IPS DF 6.9 (cell line): ENCODE results near the gene RFTN1.

ENCODE experiments used
- DNase-seq: peaks from one replicate; pipeline ENCODE4 v3.0.0-alpha.2; 2013; ENCODE audit warnings: low read depth, low spot score
- H3K27ac ChIP-seq: one replicate; pipeline ENCODE4 v1.5.1; 2013; ENCODE audit warnings: low read length, control low read depth
- H3K27me3 ChIP-seq: 2 replicates; pipeline ENCODE4 v1.6.1; 2013; ENCODE audit warnings: mild to moderate bottlenecking, low read length; ENCODE audit not compliant: control insufficient read depth, insufficient read depth
- H3K36me3 ChIP-seq: 2 replicates; pipeline ENCODE4 v1.6.1; 2013; ENCODE audit warnings: low read length; ENCODE audit not compliant: control insufficient read depth, insufficient read depth
- H3K4me1 ChIP-seq: 2 replicates; pipeline ENCODE4 v1.6.1; 2013; ENCODE audit warnings: low read length; ENCODE audit not compliant: control insufficient read depth, insufficient read depth
- H3K4me3 ChIP-seq: 2 replicates; pipeline ENCODE4 v1.5.1; 2013; ENCODE audit warnings: mild to moderate bottlenecking, low read length
- H3K9me3 ChIP-seq: 2 replicates; pipeline ENCODE4 v1.6.1; 2013; ENCODE audit warnings: low read length, inconsistent platforms; ENCODE audit not compliant: control insufficient read depth, insufficient read depth
- WGBS: extraction: QIAGEN DNeasy Blood & Tissue Kit; methylation state at CpG from one replicate; pipeline ENCODE4 v1.1.7; 2013; ENCODE audit warnings: mixed read lengths, missing lambda C conversion rate; ENCODE audit not compliant: insufficient read length, insufficient coverage; 5-methylcytosine and 5-hydroxymethylcytosine counted together

Gene RFTN1

GRCh38 chr3:16286751-16287543, 226.6 kb downstream of the RFTN1 start:
- DNase-seq, result no peak
- peaks cover 8% of the 10 kb centered on the region; the same call in 1 of the 2 replicates for H3K36me3 ChIP-seq
- H3K4me3 ChIP-seq, result no peak overlapping the region
- no CpG with 5 or more reads among the region's 6 CpGs for WGBS
- no peak overlapping the region for H3K27ac ChIP-seq
- H3K27me3 ChIP-seq, result no peaks in the 10 kb centered on the region
- no peaks in the 10 kb centered on the region for H3K4me1 ChIP-seq
- no peaks in the 10 kb centered on the region for H3K9me3 ChIP-seq

GRCh38 chr3:16286161-16286560, 227.3 kb downstream of the RFTN1 start:
- H3K36me3 ChIP-seq, result peaks cover 8% of the 10 kb centered on the region; the same call in 1 of the 2 replicates
- no peaks in the 10 kb centered on the region for H3K9me3 ChIP-seq
- no peaks in the 10 kb centered on the region for H3K27me3 ChIP-seq
- no peaks in the 10 kb centered on the region for H3K4me1 ChIP-seq
- no CpG with 5 or more reads among the region's 3 CpGs for WGBS
- DNase-seq, result no peak
- no peak overlapping the region for H3K27ac ChIP-seq
- no peak overlapping the region for H3K4me3 ChIP-seq

GRCh38 chr3:16284633-16285032, 228.9 kb downstream of the RFTN1 start:
- H3K27ac ChIP-seq, result no peak overlapping the region
- H3K27me3 ChIP-seq, result no peaks in the 10 kb centered on the region
- peaks cover 8% of the 10 kb centered on the region; the same call in 1 of the 2 replicates for H3K36me3 ChIP-seq
- H3K4me1 ChIP-seq, result no peaks in the 10 kb centered on the region
- WGBS, result no CpG with 5 or more reads among the region's 1 CpG
- H3K4me3 ChIP-seq, result no peak overlapping the region
- DNase-seq, result no peak
- no peaks in the 10 kb centered on the region for H3K9me3 ChIP-seq

- Histone ChIP-seq H3K9me3 (no peaks in the 10 kb centered on the region), H3K27ac (no peak overlapping the region), H3K4me1 (no peaks in the 10 kb centered on the region), H3K4me3 (no peak overlapping the region), H3K27me3 (no peaks in the 10 kb centered on the region), H3K36me3 (no peaks in the 10 kb centered on the region)
- DNase-seq, result no peak
- no CpG with 5 or more reads among the region's 2 CpGs for WGBS
Observed at GRCh38 chr3:16280671-16281070, 232.8 kb downstream of the RFTN1 start.

GRCh38 chr3:16279010-16279801, 234.3 kb downstream of the RFTN1 start:
- H3K9me3 ChIP-seq, result no peaks in the 10 kb centered on the region
- H3K4me3 ChIP-seq, result no peak overlapping the region
- WGBS, result no CpG with 5 or more reads among the region's 3 CpGs
- H3K4me1 ChIP-seq, result no peaks in the 10 kb centered on the region
- no peak for DNase-seq
- H3K27ac ChIP-seq, result no peak overlapping the region
- no peaks in the 10 kb centered on the region for H3K36me3 ChIP-seq
- no peaks in the 10 kb centered on the region for H3K27me3 ChIP-seq

- no peak overlapping the region for H3K27ac ChIP-seq
- no peaks in the 10 kb centered on the region for H3K4me1 ChIP-seq
- no peaks in the 10 kb centered on the region for H3K36me3 ChIP-seq
- no CpG with 5 or more reads among the region's 3 CpGs for WGBS
- H3K9me3 ChIP-seq, result no peaks in the 10 kb centered on the region
- no peak overlapping the region for H3K4me3 ChIP-seq
- no peak for DNase-seq
- no peaks in the 10 kb centered on the region for H3K27me3 ChIP-seq
Observed at GRCh38 chr3:16277471-16277870, 236.0 kb downstream of the RFTN1 start.

GRCh38 chr3:16273867-16274266, 239.6 kb downstream of the RFTN1 start:
- no peak for DNase-seq
- Histone ChIP-seq H3K4me3 (no peak overlapping the region), H3K27me3 (no peaks in the 10 kb centered on the region), H3K4me1 (no peaks in the 10 kb centered on the region), H3K36me3 (peaks cover 7% of the 10 kb centered on the region; the same call in 1 of the 2 replicates), H3K9me3 (no peaks in the 10 kb centered on the region), H3K27ac (no peak overlapping the region)
- no CpG with 5 or more reads among the region's 2 CpGs for WGBS

GRCh38 chr3:16272588-16272987, 240.9 kb downstream of the RFTN1 start:
- Histone ChIP-seq H3K36me3 (peaks cover 7% of the 10 kb centered on the region; the same call in 1 of the 2 replicates), H3K9me3 (no peaks in the 10 kb centered on the region), H3K27ac (no peak overlapping the region), H3K4me1 (no peaks in the 10 kb centered on the region), H3K4me3 (no peak overlapping the region), H3K27me3 (no peaks in the 10 kb centered on the region)
- no peak for DNase-seq
- no CpG with 5 or more reads among the region's 1 CpG for WGBS

GRCh38 chr3:16270855-16271254, 242.6 kb downstream of the RFTN1 start:
- H3K9me3 ChIP-seq, result no peaks in the 10 kb centered on the region
- H3K4me1 ChIP-seq, result no peaks in the 10 kb centered on the region
- no CpG with 5 or more reads among the region's 10 CpGs for WGBS
- H3K36me3 ChIP-seq, result peaks cover 7% of the 10 kb centered on the region; the same call in 1 of the 2 replicates
- H3K27ac ChIP-seq, result no peak overlapping the region
- H3K4me3 ChIP-seq, result no peak overlapping the region
- DNase-seq, result no peak
- H3K27me3 ChIP-seq, result no peaks in the 10 kb centered on the region

GRCh38 chr3:16266714-16267113, 246.8 kb downstream of the RFTN1 start:
- no CpG with 5 or more reads among the region's 3 CpGs for WGBS
- H3K27me3 ChIP-seq, result no peaks in the 10 kb centered on the region
- no peak overlapping the region for H3K4me3 ChIP-seq
- no peak for DNase-seq
- H3K9me3 ChIP-seq, result no peaks in the 10 kb centered on the region
- H3K36me3 ChIP-seq, result peaks cover 7% of the 10 kb centered on the region; the same call in 1 of the 2 replicates
- H3K27ac ChIP-seq, result no peak overlapping the region
- H3K4me1 ChIP-seq, result no peaks in the 10 kb centered on the region
